ENCODE data around the gene CXCL11. TPM values are rescaled to one million over a fixed set of nuclear protein-coding genes. Genes with fewer than 3 reads are reported as not detected.
"Not testable (repeated sequence)": the region's sequence is repeated elsewhere in the genome, so short reads cannot be mapped to it uniquely, and the experiment has no call there.

The CXCL11 gene
- total and polyA plus RNA-seq, 9 donors = 0.18 to 1.1 (median 0.57) TPM; not detected in 6

DNA sequence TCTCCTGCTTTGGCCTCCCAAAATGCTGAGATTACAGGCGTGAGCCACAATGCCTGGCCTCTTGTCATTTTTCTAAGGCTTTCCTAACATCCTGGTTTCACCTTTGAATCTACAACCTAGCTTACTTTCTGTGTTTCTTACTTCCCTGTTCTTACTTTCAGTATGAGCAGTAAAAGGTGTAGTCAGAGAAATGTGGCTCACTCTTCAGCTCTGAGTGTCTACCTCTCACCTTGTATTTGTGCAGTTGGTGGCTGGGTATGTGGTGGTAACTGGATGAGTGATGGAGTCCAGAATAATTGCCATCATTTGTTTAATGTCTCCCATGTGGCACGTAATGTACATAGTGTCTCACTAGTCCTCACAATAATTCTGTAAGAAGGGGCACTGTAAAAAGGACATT is 19.1 kb upstream of the CXCL11 start:
- Histone ChIP-seq H3K27ac (no peak overlapping the region), H3K4me3 (no peak overlapping the region)

GRCh38 chr4:76053730-76054129 is 17.9 kb upstream of the CXCL11 start:
- 30 to 50% (median 35%) methylated on average over 4 of the region's 4 CpGs for WGBS, 3 donors
- TF ChIP-seq POLR2A (IDR thresholded peaks at IDR 0.05) = no peak
- TF ChIP-seq CTCF (IDR thresholded peaks at IDR 0.05) = no peak
- no peak for DNase-seq
- intact Hi-C loops (cut with DNase I) = no loop called here
- no peak overlapping the region for H3K4me3 ChIP-seq
- no peaks in the 10 kb centered on the region for H3K36me3 ChIP-seq
- no peak overlapping the region for H3K27ac ChIP-seq
- no peaks in the 10 kb centered on the region for H3K27me3 ChIP-seq
- H3K4me1 ChIP-seq (ENCODE audit: insufficient read depth) = no peaks in the 10 kb centered on the region
- no peaks in the 10 kb centered on the region for H3K9me3 ChIP-seq

More for the DNA sequence above, 19.1 kb upstream of the CXCL11 start:
- intact Hi-C loops (cut with DNase I) = no loop called here
- no peaks in the 10 kb centered on the region for H3K27me3 ChIP-seq
- TF ChIP-seq CTCF (IDR thresholded peaks at IDR 0.05) (no peak), POLR2A (IDR thresholded peaks at IDR 0.05) (no peak), EP300 (IDR thresholded peaks at IDR 0.05) (no peak)
- no peaks in the 10 kb centered on the region for H3K4me1 ChIP-seq (ENCODE audit: insufficient read depth)
- no peaks in the 10 kb centered on the region for H3K36me3 ChIP-seq
- 73 to 80% (median 78%) methylated on average over 2 of the region's 2 CpGs for WGBS, 3 donors
- no peaks in the 10 kb centered on the region for H3K9me3 ChIP-seq
- DNase-seq = no peak

DNA sequence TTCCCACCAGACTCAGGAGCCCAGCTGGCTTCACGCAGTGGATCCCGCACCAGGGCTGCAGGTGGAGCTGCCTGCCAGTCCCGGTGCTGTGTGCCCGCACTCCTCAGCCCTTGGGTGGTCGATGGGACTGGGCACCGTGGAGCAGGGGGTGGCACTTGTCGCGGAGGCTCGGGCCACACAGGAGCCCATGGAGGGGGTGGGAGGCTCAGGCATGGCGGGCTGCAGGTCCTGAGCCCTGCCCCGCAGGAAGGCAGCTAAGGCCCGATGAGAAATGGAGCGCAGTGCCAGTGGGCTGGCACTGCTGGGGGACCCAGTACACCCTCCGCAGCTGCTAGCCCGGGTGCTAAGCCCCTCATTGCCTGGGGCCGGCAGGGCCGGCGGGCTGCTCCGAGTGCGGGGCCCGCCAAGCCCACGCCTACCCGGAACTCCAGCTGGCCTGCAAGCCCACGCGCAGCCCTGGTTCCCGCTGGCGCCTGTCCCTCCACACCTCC is 14.7 kb upstream of the CXCL11 start:
- H3K9me3 ChIP-seq; H3K36me3 ChIP-seq; H3K4me3 ChIP-seq; H3K27me3 ChIP-seq; H3K4me1 ChIP-seq (ENCODE audit: insufficient read depth); DNase-seq; intact Hi-C loops (cut with DNase I); H3K27ac ChIP-seq: not testable (repeated sequence)
- WGBS, 3 donors = 90 to 96% (median 90%) methylated on average over 19 to 27 of the region's 27 CpGs

DNA sequence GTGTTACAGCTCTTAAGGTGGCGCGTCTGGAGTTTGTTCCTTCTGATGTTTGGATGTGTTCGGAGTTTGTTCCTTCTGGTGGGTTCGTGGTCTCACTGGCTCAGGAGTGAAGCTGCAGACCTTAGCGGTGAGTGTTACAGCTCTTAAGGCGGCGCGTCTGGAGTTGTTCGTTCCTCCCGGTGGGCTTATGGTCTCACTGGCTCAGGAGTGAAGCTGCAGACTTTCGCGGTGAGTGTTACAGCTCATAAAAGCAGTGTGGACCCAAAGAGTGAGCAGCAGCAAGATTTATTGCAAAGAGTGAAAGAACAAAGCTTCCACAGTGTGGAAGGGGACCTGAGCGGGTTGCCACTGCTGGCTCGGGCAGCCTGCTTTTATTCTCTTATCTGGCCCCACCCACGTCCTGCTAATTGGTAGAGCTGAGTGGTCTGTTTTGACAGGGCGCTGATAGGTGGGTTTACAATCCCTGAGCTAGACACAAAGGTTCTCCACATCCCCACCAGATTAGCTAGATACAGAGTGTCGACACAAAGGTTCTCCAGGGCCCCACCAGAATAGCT is 14.1 kb upstream of the CXCL11 start:
- H3K36me3 ChIP-seq; H3K4me1 ChIP-seq (ENCODE audit: insufficient read depth); H3K27ac ChIP-seq; intact Hi-C loops (cut with DNase I); H3K27me3 ChIP-seq; DNase-seq; H3K4me3 ChIP-seq; H3K9me3 ChIP-seq: not testable (repeated sequence)
- 83 to 90% (median 83%) methylated on average over 15 to 17 of the region's 17 CpGs for WGBS, 3 donors

DNA sequence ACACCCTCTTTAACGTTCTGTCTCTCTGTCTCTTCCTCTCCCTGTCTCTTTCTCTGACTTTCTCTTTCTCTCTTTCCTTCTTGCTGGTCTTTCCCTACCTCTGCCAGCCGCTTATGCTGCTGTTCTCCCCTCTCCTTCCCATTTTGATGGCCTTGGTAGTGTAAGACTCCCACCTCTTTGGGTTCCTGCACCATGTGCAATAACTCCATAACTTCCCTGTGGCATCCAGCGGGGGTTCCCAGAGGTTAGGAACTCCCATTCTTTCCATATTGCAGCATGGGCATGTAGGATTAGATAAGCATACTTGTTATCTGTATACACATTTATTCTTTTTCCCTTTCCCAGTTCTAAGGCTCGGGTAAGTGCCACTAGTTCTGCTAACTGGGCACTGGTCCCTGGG is 8.8 kb upstream of the CXCL11 start:
- H3K27ac ChIP-seq; H3K27me3 ChIP-seq; DNase-seq; H3K9me3 ChIP-seq; H3K4me1 ChIP-seq (ENCODE audit: insufficient read depth); H3K4me3 ChIP-seq; H3K36me3 ChIP-seq; intact Hi-C loops (cut with DNase I): not testable (repeated sequence)
- 65 to 82% (median 74%) methylated on average over 4 of the region's 4 CpGs for WGBS, 3 donors

GRCh38 chr4:76043306-76043705 is 7.4 kb upstream of the CXCL11 start:
- H3K4me3 ChIP-seq; H3K4me1 ChIP-seq (ENCODE audit: insufficient read depth); H3K27ac ChIP-seq; intact Hi-C loops (cut with DNase I); H3K9me3 ChIP-seq; H3K27me3 ChIP-seq; H3K36me3 ChIP-seq; DNase-seq: not testable (repeated sequence)
- 94 to 98% (median 96%) methylated on average over 12 to 18 of the region's 18 CpGs for WGBS, 3 donors

GRCh38 chr4:76042241-76042998 is 6.5 kb upstream of the CXCL11 start:
- H3K9me3 ChIP-seq; H3K4me1 ChIP-seq (ENCODE audit: insufficient read depth); H3K36me3 ChIP-seq; DNase-seq; intact Hi-C loops (cut with DNase I); H3K27ac ChIP-seq; H3K4me3 ChIP-seq; H3K27me3 ChIP-seq: not testable (repeated sequence)
- 82 to 87% (median 84%) methylated on average over 17 to 18 of the region's 18 CpGs for WGBS, 3 donors
